GM12874 (cell line): ENCODE data around the gene ARSG.

Experiments used
- CTCF ChIP-seq: IDR thresholded peaks from 2 replicates; pipeline ENCODE4 v1.5.1; 2011; ENCODE audit warnings: low read depth, mild to moderate bottlenecking, control low read depth, low read length, moderate library complexity; ENCODE audit not compliant: insufficient read depth

Gene ARSG

GRCh38 chr17:68460715-68461114 lies 169.4 kb downstream of the ARSG start:
- TF ChIP-seq CTCF = no peak

DNA sequence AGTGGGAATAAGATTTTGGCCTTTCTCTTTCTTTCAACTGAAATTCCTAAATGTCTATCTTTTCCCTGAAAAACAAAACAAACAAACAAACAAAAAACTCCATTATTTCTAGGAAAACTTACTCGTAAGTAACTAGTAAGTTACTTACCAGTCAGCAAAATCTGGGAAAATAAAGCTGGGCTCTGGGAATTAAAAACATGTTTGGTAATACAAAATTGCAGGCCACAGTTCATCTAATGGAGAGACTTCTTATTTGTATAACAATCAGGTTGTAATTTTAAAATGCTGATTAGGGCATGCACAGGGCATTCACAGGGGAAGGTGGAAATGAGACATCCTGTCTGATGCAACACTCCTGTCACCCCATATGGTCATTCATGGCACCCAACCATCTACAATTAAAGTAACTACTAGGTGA lies 169.8 kb downstream of the ARSG start:
- no peak for TF ChIP-seq CTCF

GRCh38 chr17:68461589-68461988 lies 170.3 kb downstream of the ARSG start:
- TF ChIP-seq CTCF = no peak

GRCh38 chr17:68462381-68463210 lies 171.3 kb downstream of the ARSG start:
- peak; percentile 42; the same call in 1 of the 2 replicates for TF ChIP-seq CTCF

GRCh38 chr17:68463211-68464019 lies 172.1 kb downstream of the ARSG start:
- TF ChIP-seq CTCF = no peak

DNA sequence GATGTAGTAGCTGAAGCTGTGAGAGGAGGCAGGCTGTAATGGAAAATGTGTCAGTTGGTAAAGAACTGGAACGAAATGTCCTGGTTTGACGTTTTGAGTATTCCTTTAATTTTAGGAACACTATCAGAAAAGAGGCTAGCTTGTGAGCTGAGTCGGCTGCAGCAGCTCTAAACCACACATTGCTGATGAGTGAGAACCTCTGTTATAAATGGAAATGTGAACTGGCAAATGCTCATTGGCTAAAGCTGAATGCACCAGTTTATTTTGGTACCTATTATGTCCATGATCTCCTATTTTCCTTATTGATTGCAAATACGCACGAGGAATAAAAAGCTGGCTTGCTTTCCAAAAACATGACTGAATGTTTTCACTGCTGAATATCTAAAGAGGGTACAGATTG lies 177.0 kb downstream of the ARSG start:
- no peak for TF ChIP-seq CTCF

DNA sequence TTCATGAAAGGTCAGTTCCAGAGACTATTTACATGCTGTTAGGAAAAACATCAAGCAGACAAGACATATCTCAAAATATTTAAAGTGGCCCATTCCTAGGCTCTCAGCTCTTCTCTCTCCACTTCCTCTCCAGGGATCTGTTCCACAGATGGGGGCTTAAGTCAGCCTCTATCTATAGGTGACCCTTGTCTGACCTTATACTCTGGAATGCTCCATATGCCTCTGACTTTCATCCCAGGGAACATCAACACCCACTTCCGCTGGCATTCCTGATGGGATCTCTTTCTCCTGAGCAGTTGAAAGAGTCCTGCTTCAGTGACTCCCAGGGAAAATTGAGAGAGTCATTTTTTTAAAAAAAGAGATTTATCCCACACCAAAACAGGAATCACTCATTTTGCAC lies 177.5 kb downstream of the ARSG start:
- no peak for TF ChIP-seq CTCF
